ENCODE data around the gene PALM. TPM values are rescaled to one million over a fixed set of nuclear protein-coding genes. Genes with fewer than 3 reads are reported as not detected.
A peak's percentile ranks its signal among the peaks of the same experiment; 100 is the strongest.

PALM gene
- total RNA-seq, 2 donors from 2014 or later: 32.9 to 40.8 TPM

DNA sequence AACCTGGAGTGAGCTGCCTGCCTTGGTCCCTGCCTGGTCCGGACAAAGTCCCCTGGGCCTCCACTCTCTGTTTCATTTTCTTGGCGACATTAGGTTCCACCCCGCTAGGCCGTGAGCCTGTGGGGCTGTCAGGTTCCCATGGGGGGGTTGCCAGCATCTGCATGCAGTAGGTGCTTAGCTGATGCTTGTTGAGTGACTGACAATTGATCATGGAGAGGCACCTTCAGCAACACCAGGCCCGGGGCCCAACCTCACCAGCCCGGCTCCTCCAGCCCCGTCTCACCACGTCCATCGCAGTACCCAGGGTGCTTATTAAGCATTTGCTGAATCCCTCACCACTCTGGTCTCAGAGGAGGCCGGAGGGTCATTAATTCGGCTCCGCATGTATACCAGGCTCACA, 55.6 kb downstream of the PALM start:
- H3K36me3 ChIP-seq (ENCODE audit: control insufficient read depth, insufficient read depth, low read length): no peaks in the 10 kb centered on the region
- H3K4me1 ChIP-seq (ENCODE audit: control insufficient read depth, insufficient read depth, low read length): no peaks in the 10 kb centered on the region
- Mint-ChIP-seq H3K27me3 (ENCODE audit: insufficient read depth) (no peaks in the 10 kb centered on the region), H3K4me1 (no peaks in the 10 kb centered on the region), H3K9me3 (peaks cover 6% of the 10 kb centered on the region), H3K4me3 (no peak overlapping the region), H3K27ac (no peak overlapping the region), H3K36me3 (ENCODE audit: low read depth) (no peaks in the 10 kb centered on the region)
- H3K27ac ChIP-seq (ENCODE audit: low read depth, low read length): no peak overlapping the region
- no peaks in the 10 kb centered on the region for H3K9me3 ChIP-seq (ENCODE audit: control insufficient read depth, low read length)
- H3K27me3 ChIP-seq (ENCODE audit: control insufficient read depth, insufficient read depth, low read length, poor library complexity, severe bottlenecking): no peaks in the 10 kb centered on the region
- DNase-seq: no peak
- TF ChIP-seq CTCF (conservative IDR thresholded peaks at IDR 0.05): no peak
- no peak overlapping the region for H3K9ac ChIP-seq (ENCODE audit: extremely low read depth, low read length, poor library complexity, severe bottlenecking)
- 91 to 92% methylated on average over 10 to 12 of the region's 12 CpGs for whole genome bisulfite sequencing, 2 experiments (ENCODE audit: insufficient coverage in 1 of 2, insufficient read length in 1 of 2)
- H3K4me3 ChIP-seq (ENCODE audit: low read length): no peak overlapping the region

DNA sequence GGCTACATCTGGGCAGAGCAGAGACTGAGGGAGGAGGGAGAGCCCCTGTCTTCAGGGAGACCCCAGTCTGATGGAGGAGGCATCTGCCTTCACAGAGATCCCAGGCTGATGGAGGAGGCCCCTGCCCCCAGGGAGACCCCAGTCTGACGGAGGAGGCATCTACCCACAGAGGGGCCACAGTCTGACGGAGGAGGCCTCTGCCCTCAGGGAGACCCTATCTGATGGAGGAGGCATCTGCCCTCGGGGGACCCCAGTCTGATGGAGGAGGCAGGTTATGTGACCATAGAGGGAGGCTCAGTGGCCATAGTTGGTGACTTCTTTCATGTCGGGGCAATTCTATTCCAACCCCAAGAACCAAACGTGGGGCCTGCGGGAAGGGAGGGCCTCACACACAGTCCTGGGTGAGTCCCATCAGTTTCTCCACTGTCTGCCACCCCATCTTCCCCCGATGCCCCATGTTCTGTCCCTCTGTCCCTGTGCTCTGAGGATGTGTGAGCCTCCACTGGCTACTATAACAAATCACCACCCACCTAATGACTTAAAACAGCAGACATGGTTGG, 56.5 kb downstream of the PALM start:
- Mint-ChIP-seq H3K36me3 (ENCODE audit: low read depth) (no peaks in the 10 kb centered on the region), H3K9me3 (no peaks in the 10 kb centered on the region), H3K27me3 (ENCODE audit: insufficient read depth) (no peaks in the 10 kb centered on the region), H3K4me1 (no peaks in the 10 kb centered on the region), H3K27ac (no peak overlapping the region), H3K4me3 (no peak overlapping the region)
- no peak for DNase-seq
- H3K9me3 ChIP-seq (ENCODE audit: control insufficient read depth, low read length): no peaks in the 10 kb centered on the region
- no peak overlapping the region for H3K27ac ChIP-seq (ENCODE audit: low read depth, low read length)
- no peaks in the 10 kb centered on the region for H3K27me3 ChIP-seq (ENCODE audit: control insufficient read depth, insufficient read depth, low read length, poor library complexity, severe bottlenecking)
- H3K36me3 ChIP-seq (ENCODE audit: control insufficient read depth, insufficient read depth, low read length): no peaks in the 10 kb centered on the region
- H3K4me1 ChIP-seq (ENCODE audit: control insufficient read depth, insufficient read depth, low read length): no peaks in the 10 kb centered on the region
- no peak overlapping the region for H3K9ac ChIP-seq (ENCODE audit: extremely low read depth, low read length, poor library complexity, severe bottlenecking)
- no peak overlapping the region for H3K4me3 ChIP-seq (ENCODE audit: low read length)
- TF ChIP-seq CTCF (conservative IDR thresholded peaks at IDR 0.05): no peak
- WGBS, 2 experiments (ENCODE audit: insufficient coverage in 1 of 2, insufficient read length in 1 of 2): 87 to 92% methylated on average over 2 to 7 of the region's 7 CpGs

GRCh38 chr19:768424-768823, 59.7 kb downstream of the PALM start:
- H3K27ac ChIP-seq (ENCODE audit: low read depth, low read length): peak overlapping the region; percentile 56

More at GRCh38 chr19:768424-768823, 59.7 kb downstream of the PALM start:
- Mint-ChIP-seq H3K27ac (no peak overlapping the region), H3K27me3 (ENCODE audit: insufficient read depth) (no peaks in the 10 kb centered on the region), H3K9me3 (no peaks in the 10 kb centered on the region), H3K4me3 (no peak overlapping the region), H3K36me3 (ENCODE audit: low read depth) (no peaks in the 10 kb centered on the region), H3K4me1 (no peaks in the 10 kb centered on the region)
- DNase-seq: no peak
- H3K27me3 ChIP-seq (ENCODE audit: control insufficient read depth, insufficient read depth, low read length, poor library complexity, severe bottlenecking): no peaks in the 10 kb centered on the region
- no peaks in the 10 kb centered on the region for H3K4me1 ChIP-seq (ENCODE audit: control insufficient read depth, insufficient read depth, low read length)
- no peak overlapping the region for H3K9ac ChIP-seq (ENCODE audit: extremely low read depth, low read length, poor library complexity, severe bottlenecking)
- H3K36me3 ChIP-seq (ENCODE audit: control insufficient read depth, insufficient read depth, low read length): no peaks in the 10 kb centered on the region
- 79 to 91% methylated on average over 10 to 14 of the region's 14 CpGs for WGBS, 2 experiments (ENCODE audit: insufficient coverage in 1 of 2, insufficient read length in 1 of 2)
- no peaks in the 10 kb centered on the region for H3K9me3 ChIP-seq (ENCODE audit: control insufficient read depth, low read length)
- no peak for TF ChIP-seq CTCF (conservative IDR thresholded peaks at IDR 0.05)
- H3K4me3 ChIP-seq (ENCODE audit: low read length): no peak overlapping the region

All from endodermal cell (in vitro differentiated cells).